Metanephros (tissue), 1 donor: Measurements from ENCODE around the gene VPS11. TPM values are rescaled to one million over a fixed set of nuclear protein-coding genes. Genes with fewer than 3 reads are reported as not detected.

Experiments
- total RNA-seq: library from RNA; depleted of rRNA; stranded (reverse); fragments of >200 nt; gene quantifications from one replicate; pipeline ENCODE4 v1.2.3, GENCODE V29; 2014

The VPS11 gene
- total RNA-seq, result 40.3 TPM

GRCh38 chr11:119067371-119068222 is at the start of gene VPS11:
Gene VPS11, plus strand, starts transcription at chr11:119067818. Its CDS starts 6 bp downstream, at chr11:119067824.

GRCh38 chr11:119018074-119018938 is 49.3 kb upstream of the VPS11 start, which contains the start of the genes RPS25 and TRAPPC4:
Gene RPS25, minus strand, starts transcription at chr11:119018343. Its CDS starts 59 bp downstream, at chr11:119018284.
Gene TRAPPC4, plus strand, starts transcription at chr11:119018766. Its CDS starts 30 bp downstream, at chr11:119018796.

GRCh38 chr11:119030329-119031047 is 37.1 kb upstream of the VPS11 start, which contains the start of gene SLC37A4:
Gene SLC37A4, minus strand, starts transcription at chr11:119030877.

GRCh38 chr11:119057000-119057769 is 10.4 kb upstream of the VPS11 start, which contains the start of gene HYOU1:
Gene HYOU1, minus strand, starts transcription at chr11:119057205. Its CDS starts 1,045 bp downstream, at chr11:119056160.

GRCh38 chr11:119084663-119085436 is 17.2 kb downstream of the VPS11 start, which contains the start of gene HMBS:
Gene HMBS, plus strand, starts transcription at chr11:119084881. Its CDS starts 153 bp downstream, at chr11:119085034.

GRCh38 chr11:119101759-119102423 is 34.3 kb downstream of the VPS11 start, which contains the start of gene DPAGT1:
Gene DPAGT1, minus strand, starts transcription at chr11:119101853. Its CDS starts 198 bp downstream, at chr11:119101655.

GRCh38 chr11:119106564-119107537 is 39.2 kb downstream of the VPS11 start, which contains the start of gene C2CD2L:
Gene C2CD2L, plus strand, starts transcription at chr11:119107344. Its CDS starts 398 bp downstream, at chr11:119107742.

GRCh38 chr11:119121008-119121810 is 53.6 kb downstream of the VPS11 start, which contains the start of gene HINFP:
Gene HINFP, plus strand, starts transcription at chr11:119121580. Its CDS starts 5,365 bp downstream, at chr11:119126945.

Other genes starting within 250 kb of the VPS11 start
- gene CXCR5, start 183.9 kb upstream of the VPS11 start, total RNA-seq, result 0.06 TPM
- 31.4 TPM for gene BCL9L, start 141.9 kb upstream of the VPS11 start, total RNA-seq
- 7.9 TPM for gene UPK2, start 111.5 kb upstream of the VPS11 start, total RNA-seq
- gene FOXR1, start 96.1 kb upstream of the VPS11 start, total RNA-seq, result not detected
- 30.3 TPM for gene CENATAC, start 69.7 kb upstream of the VPS11 start, total RNA-seq
- 541 TPM for gene RPS25, start 49.5 kb upstream of the VPS11 start, total RNA-seq
- gene TRAPPC4, start 49.1 kb upstream of the VPS11 start, total RNA-seq, result 58.5 TPM
- gene SLC37A4, start 36.9 kb upstream of the VPS11 start, total RNA-seq, result 35.3 TPM
- gene HYOU1, start 10.6 kb upstream of the VPS11 start, total RNA-seq, result 64.1 TPM
- 19.7 TPM for gene HMBS, start 17.1 kb downstream of the VPS11 start, total RNA-seq
- gene DPAGT1, start 34.0 kb downstream of the VPS11 start, total RNA-seq, result 20.0 TPM
- gene C2CD2L, start 39.5 kb downstream of the VPS11 start, total RNA-seq, result 6.9 TPM
- 26.6 TPM for gene HINFP, start 53.8 kb downstream of the VPS11 start, total RNA-seq
- 0.76 TPM for gene ABCG4, start 81.2 kb downstream of the VPS11 start, total RNA-seq
- gene NLRX1, start 100.9 kb downstream of the VPS11 start, total RNA-seq, result 23.4 TPM
- gene NHERF4, start 117.7 kb downstream of the VPS11 start, total RNA-seq, result 12.4 TPM
- gene CBL, start 138.5 kb downstream of the VPS11 start, total RNA-seq, result 15.9 TPM
- 117 TPM for gene MCAM, start 249.3 kb downstream of the VPS11 start, total RNA-seq